ENCODE data around the gene HERC3.

HERC3 gene

GRCh38 chr4:88661739-88662138 lies 69.5 kb downstream of the HERC3 start:
- peak in 1 of 3 donors; percentile 3 for DNase-seq

DNA sequence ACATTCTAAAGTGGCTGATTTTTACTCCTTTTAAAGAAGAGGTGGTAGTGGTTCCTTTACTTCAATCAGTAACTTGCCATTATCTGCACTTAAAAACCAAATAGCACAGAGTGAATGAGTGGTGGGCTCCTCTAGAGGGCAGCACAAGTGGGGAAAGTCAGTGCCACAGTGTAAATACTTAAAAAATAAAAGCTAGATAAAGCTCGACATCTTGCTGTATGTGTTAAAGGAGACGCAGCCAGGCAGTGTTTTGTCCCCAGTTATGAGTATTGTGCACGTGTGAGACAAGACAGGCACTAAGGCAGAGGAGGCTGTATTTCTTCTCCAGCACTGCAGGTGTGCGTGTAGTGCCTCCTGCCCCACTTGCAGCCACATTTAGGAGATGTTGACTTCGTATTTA lies 80.7 kb downstream of the HERC3 start:
- peak in 2 of 3 donors; percentile 12 to 20 for DNase-seq

- no peak for DNase-seq
Observed at GRCh38 chr4:88673886-88674285, 81.6 kb downstream of the HERC3 start.

GRCh38 chr4:88674565-88674964 lies 82.3 kb downstream of the HERC3 start:
- DNase-seq, result no peak

GRCh38 chr4:88674979-88675378 lies 82.7 kb downstream of the HERC3 start:
- DNase-seq, result no peak

DNA sequence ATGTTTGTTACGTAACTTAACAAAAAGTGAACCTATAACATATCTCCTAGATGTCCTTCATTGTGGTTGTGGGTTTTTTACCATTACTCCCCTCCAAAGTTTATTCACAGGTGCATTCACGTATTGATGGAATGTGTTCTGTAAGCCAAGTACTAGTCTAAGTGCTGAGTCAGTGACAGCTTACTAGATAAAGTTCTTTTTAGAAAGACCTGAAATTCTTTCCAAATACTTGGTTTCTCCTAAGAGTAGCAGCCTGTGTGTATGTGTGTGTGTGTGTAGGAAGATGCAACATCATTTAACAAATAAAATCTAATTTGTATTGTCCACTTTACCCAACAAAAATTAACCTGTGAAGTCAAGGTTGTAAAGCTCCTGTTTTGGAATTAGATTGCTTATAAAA lies 83.3 kb downstream of the HERC3 start:
- no peak for DNase-seq

- DNase-seq, result no peak
Observed at GRCh38 chr4:88681209-88681608, 88.9 kb downstream of the HERC3 start.

GRCh38 chr4:88690355-88690754 lies 98.1 kb downstream of the HERC3 start:
- peak; percentile 13 to 33 (median 32) for DNase-seq

- DNase-seq, result no peak
Observed at GRCh38 chr4:88693792-88694191, 101.5 kb downstream of the HERC3 start.

DNA sequence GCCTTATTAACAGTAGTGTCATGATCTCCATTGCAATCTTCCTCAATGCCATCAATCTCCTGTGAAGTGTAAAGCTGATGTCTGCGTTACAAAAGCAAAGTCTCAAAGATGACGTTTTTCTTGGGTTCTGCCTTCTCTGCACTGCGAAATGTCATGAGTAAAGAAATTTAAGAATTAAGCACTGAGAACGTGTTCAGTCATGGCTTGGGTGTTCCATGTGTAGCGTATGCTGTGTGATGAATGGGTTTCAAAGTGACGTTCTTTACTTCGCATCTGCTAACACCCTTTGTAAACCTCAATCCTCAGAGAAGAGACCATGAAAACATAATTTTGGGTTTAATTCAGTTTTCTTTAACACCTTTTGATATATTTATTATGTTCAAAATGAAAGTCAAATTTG lies 104.3 kb downstream of the HERC3 start:
- DNase-seq, result no peak

- no peak for DNase-seq
Observed at GRCh38 chr4:88697141-88697540, 104.9 kb downstream of the HERC3 start.

DNA sequence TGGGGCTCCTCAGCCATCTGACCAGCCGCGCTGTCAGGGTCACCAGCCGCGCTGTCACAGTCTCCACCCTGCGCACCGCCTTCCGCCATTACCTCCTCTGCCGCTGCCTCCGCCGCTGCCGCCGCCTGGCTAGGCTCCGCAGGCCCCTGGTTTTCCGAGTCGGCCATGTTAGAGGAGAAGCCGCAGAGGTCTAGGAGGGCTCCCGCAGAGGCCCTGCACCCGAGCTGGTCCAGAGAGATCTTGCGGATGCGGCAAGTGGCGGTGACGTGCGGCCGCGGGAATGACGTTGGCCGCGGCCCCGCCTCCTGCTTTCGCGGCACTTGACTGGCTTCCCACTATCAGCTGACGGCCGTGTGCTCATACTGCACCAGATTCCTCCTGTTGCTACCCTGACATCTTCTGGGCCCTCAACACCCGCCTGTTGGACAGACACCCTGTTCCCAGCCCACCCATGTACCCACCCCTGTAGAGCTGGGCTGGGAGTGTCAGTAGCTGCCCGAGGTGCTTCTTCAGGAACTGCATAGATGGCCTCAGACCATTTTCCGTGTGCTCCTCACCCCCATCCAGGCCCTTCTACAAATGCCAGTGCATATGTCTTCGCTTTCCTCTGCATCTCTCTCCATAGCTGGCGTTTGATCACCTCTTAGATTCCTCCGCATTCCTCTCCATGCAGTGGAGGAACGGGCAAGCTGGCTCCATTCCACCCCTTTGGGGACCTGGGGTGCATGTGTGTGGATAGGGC lies 105.5 kb downstream of the HERC3 start, which contains the start of gene NAP1L5:
TSS of gene NAP1L5 (minus strand) at position 242 of the 742 bp plus-strand sequence. CDS start at position 167, 75 bp downstream.
- DNase-seq, result peak; percentile 59 to 74 (median 65)

- DNase-seq, result no peak
Observed at GRCh38 chr4:88698519-88698918, 106.2 kb downstream of the HERC3 start.

GRCh38 chr4:88702782-88703181 lies 110.5 kb downstream of the HERC3 start:
- no peak for DNase-seq

DNA sequence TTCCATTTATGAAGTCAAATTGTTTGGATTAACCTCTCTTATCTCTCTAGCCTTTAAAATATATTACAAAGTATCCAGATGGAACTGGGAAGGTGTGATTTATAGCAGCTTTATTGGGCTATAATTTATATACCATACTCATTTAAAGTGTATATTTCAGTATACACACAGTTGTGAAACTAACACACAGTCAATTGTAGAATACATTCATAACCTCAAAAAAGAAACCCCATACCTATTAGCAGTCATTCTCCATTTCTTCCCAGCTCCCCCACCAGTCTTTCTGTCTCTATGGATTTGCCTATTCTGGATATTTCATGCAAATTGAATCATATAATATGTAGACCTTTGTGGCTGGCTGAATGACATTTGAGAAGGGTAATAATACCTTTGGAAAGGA lies 112.9 kb downstream of the HERC3 start:
- no peak for DNase-seq

DNA sequence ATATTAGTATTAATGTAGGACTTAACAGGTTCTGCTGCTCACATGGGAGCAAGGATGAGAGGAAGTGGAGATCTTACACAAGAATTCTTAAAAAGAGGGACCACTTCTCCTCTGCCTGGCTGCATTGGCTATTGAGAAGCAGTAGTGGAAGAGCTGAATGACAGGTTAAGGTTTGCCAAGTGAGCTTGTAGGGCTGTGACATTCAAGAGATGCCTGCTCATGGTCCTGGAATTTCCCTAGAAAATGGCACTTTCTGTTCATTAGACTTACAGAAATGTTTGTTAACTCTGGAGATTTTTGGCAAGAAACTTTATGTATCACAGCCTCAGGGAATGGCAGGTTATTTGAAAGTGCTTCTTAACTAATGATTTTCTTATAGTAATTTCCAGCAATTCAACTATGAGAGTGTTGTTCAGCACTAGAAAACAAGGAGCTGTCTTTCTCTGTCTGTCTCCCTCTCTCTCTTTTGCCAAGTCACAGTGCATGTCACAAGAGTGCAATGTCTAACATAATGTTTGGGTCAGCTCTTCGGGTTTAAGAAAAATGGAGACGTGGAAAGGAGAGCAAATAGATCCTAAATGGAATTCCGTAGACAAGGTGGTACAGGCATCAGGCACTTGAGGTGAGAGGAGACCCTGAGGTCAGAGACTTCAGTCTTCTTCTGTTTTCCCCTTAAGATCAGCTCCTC lies 113.7 kb downstream of the HERC3 start:
- DNase-seq, result peak in 2 of 3 donors; percentile 16 to 39

- no peak for DNase-seq
Observed at GRCh38 chr4:88706574-88706973, 114.3 kb downstream of the HERC3 start.

DNA sequence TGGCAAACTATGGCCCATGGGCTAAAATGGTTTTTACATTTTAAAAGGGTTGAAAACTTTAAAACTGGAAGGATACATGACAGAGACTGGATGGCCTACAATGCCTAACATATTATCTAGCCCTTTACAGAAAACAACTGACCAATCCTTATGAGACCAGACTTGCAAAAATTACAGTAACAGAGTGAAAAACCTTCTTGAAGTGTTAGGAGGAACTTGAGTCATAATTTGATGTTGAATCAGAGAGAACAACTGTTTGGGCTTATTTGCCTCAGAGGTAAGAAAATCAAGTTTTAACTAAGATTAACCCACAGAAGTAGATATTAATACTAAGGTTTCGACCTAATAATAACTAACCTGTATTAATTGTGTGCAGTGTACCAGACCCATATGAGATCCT lies 117.7 kb downstream of the HERC3 start:
- no peak for DNase-seq

DNA sequence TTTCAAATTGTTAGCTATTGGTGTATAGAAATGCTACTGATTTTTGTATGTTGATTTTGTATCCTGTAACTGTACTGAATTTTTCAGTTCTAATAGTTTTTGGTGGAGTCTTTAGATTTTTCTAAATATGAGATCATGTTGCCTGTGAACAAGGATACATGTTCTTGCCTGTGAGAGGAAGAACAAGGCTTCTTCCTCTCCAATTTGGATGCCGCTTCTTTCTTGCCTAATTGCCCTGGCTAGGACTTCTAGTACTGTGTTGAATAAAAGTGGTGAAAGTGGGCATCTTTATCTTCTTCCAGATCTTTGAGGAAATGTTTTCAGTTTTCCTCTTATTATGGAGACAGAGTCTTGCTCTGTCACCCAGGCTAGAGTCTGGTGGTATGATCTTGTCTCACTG lies 121.5 kb downstream of the HERC3 start:
- DNase-seq, result no peak

DNA sequence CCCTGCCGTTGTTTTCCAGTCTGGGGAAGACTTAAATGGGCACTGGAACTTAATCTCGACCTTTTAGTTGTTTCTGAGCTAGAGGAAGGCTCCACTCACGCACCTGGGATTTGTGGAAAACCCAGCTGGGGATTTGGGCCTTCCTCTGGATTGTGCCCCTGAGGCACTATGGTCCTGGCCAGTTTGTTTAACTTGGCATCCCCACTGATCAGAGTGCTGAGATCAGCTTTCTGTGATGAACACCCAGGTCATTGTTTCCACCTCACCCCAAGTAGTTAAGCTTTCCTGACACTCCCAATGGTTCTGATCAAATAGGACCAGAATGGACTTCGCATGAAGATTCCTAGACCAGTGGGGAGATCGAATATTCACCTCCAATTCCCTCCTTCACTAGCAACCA lies 125.8 kb downstream of the HERC3 start:
- no peak for DNase-seq

DNA sequence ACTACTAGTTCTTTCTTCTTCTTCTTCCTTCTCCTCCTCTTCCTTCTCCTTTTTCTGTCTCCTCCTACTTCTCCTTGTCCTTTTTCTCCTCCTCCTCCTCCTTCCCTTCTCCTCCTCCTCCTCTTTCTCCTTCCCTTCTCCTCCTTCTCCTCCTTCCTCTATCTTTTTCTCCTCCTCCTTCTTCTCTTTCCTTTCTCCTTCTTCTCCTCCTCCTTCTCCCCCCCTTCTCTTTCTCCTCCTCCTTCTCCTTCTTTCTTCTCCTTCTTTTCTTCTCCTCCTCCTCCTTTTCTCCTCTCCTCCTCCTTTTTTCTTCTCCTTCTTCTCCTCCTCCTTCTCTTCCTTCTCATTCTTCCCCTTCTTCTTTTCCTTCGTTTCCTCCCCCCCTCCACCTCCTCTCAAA lies 127.1 kb downstream of the HERC3 start:
- no peak for DNase-seq

GRCh38 chr4:88720451-88721428 lies 128.5 kb downstream of the HERC3 start:
- DNase-seq, result no peak

GRCh38 chr4:88722276-88722780 lies 130.0 kb downstream of the HERC3 start:
- DNase-seq, result no peak

Measured in suppressor macrophage treated with lipopolysaccharide for 1 hour (primary cell).